Fibroblast of lung (primary cell): ENCODE measurements around the gene FAM83B. TPM values are rescaled to one million over a fixed set of nuclear protein-coding genes. Genes with fewer than 3 reads are reported as not detected.
"Not testable (repeated sequence)": the region's sequence is repeated elsewhere in the genome, so short reads cannot be mapped to it uniquely, and the experiment has no call there.

ENCODE experiments used
- DNase-seq, 2 donors: peaks; one replicate each; pipeline versions ENCODE4 v3.0.0 to v3.0.0-alpha.2; 2010; ENCODE audit warnings: low read depth in 2 of 2
- H2AFZ ChIP-seq: 2 replicates; pipeline ENCODE4 v1.5.1; 2012; ENCODE audit warnings: low read length, control low read depth, inconsistent platforms
- H3K27ac ChIP-seq: 2 replicates; pipeline ENCODE4 v1.5.1; 2011; ENCODE audit warnings: low read length, control low read depth; ENCODE audit not compliant: insufficient read depth
- H3K27me3 ChIP-seq: 2 replicates; pipeline ENCODE4 v1.5.1; 2011; ENCODE audit warnings: mild to moderate bottlenecking, low read length; ENCODE audit not compliant: control insufficient read depth, insufficient read depth
- H3K36me3 ChIP-seq: 2 replicates; pipeline ENCODE4 v1.5.1; 2011; ENCODE audit warnings: low read length; ENCODE audit not compliant: control insufficient read depth, insufficient read depth
- H3K4me1 ChIP-seq: 2 replicates; pipeline ENCODE4 v1.5.1; 2011; ENCODE audit warnings: low read length; ENCODE audit not compliant: control insufficient read depth, insufficient read depth; ENCODE audit errors: extremely low read depth
- H3K4me2 ChIP-seq: 2 replicates; pipeline ENCODE4 v1.5.1; 2011; ENCODE audit warnings: low read length, control low read depth; ENCODE audit not compliant: insufficient read depth; ENCODE audit errors: extremely low read depth
- H3K4me3 ChIP-seq, 4 experiments: fragments of 200-600 bp in 1 of 4; sonication (generic) in 1 of 4; replicated peaks in 1 of 4; 2 replicates each; pipeline ENCODE4 v1.5.1; 2011 to 2016; ENCODE audit warnings: low read length in 4 of 4, low read depth in 3 of 4, mild to moderate bottlenecking in 3 of 4, control low read depth in 2 of 4, inconsistent platforms in 1 of 4, mixed read lengths in 1 of 4; ENCODE audit not compliant: insufficient read depth in 1 of 4; ENCODE audit errors: control extremely low read depth in 1 of 4
- H3K79me2 ChIP-seq: 2 replicates; pipeline ENCODE4 v1.5.1; 2012; ENCODE audit warnings: mild to moderate bottlenecking, low read length, inconsistent platforms; ENCODE audit not compliant: control insufficient read depth, insufficient read depth
- H3K9ac ChIP-seq: 2 replicates; pipeline ENCODE4 v1.5.1; 2011; ENCODE audit warnings: mild to moderate bottlenecking, low read length, control low read depth; ENCODE audit not compliant: insufficient read depth
- H3K9me3 ChIP-seq: 2 replicates; pipeline ENCODE4 v1.5.1; 2012; ENCODE audit warnings: low read depth, low read length; ENCODE audit not compliant: control insufficient read depth, insufficient read depth
- H4K20me1 ChIP-seq: 2 replicates; pipeline ENCODE4 v1.5.1; 2011; ENCODE audit warnings: low read length; ENCODE audit not compliant: control insufficient read depth, insufficient read depth; ENCODE audit errors: extremely low read depth
- EZH2 ChIP-seq: IDR thresholded peaks from 2 replicates; pipeline ENCODE4 v1.5.1; 2012; ENCODE audit warnings: low read length, control low read depth, mild to moderate bottlenecking; ENCODE audit errors: missing control alignments
- polyA plus RNA-seq, 2 donors: library from polyadenylated mRNA; depleted of rRNA in 1 of 2; stranded (reverse) in 1 of 2; unstranded in 1 of 2; fragments of >200 nt; gene quantifications; 2 replicates each; pipeline ENCODE4 v1.2.1, GENCODE V29; 2011 to 2012; ENCODE audit warnings: missing spikeins in 1 of 2
- total RNA-seq: library from RNA; depleted of rRNA; stranded (reverse); fragments of >200 nt; gene quantifications from 2 replicates; pipeline ENCODE4 v1.2.1, GENCODE V29; 2014
- TF ChIP-seq, protein P1 (sequence below), 2 donors: IDR thresholded peaks in 1 of 2; conservative IDR thresholded peaks in 1 of 2; 1 replicate in 1 of 2; 2 replicates in 1 of 2; pipeline ENCODE4 v1.5.1; 2011 to 2012; ENCODE audit warnings: low read length in 2 of 2, control low read depth in 1 of 2, inconsistent platforms in 1 of 2, low read depth in 1 of 2, mild to moderate bottlenecking in 1 of 2

The FAM83B gene
- total and polyA plus RNA-seq, 2 donors (not counting 1 experiment from before 2014, with no cell fraction given) = under 0.01 TPM; not detected in 1

GRCh38 chr6:54959820-54960219, 113.2 kb downstream of the FAM83B start:
- H2AFZ ChIP-seq = no peak overlapping the region
- H3K4me3 ChIP-seq = no peak overlapping the region
- no peak overlapping the region for H3K9ac ChIP-seq
- no peaks in the 10 kb centered on the region for H3K4me1 ChIP-seq
- no peak overlapping the region for H3K27ac ChIP-seq
- no peak overlapping the region for H3K4me2 ChIP-seq
- H3K79me2 ChIP-seq = no peaks in the 10 kb centered on the region
- TF ChIP-seq, protein P1, sequence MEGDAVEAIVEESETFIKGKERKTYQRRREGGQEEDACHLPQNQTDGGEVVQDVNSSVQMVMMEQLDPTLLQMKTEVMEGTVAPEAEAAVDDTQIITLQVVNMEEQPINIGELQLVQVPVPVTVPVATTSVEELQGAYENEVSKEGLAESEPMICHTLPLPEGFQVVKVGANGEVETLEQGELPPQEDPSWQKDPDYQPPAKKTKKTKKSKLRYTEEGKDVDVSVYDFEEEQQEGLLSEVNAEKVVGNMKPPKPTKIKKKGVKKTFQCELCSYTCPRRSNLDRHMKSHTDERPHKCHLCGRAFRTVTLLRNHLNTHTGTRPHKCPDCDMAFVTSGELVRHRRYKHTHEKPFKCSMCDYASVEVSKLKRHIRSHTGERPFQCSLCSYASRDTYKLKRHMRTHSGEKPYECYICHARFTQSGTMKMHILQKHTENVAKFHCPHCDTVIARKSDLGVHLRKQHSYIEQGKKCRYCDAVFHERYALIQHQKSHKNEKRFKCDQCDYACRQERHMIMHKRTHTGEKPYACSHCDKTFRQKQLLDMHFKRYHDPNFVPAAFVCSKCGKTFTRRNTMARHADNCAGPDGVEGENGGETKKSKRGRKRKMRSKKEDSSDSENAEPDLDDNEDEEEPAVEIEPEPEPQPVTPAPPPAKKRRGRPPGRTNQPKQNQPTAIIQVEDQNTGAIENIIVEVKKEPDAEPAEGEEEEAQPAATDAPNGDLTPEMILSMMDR (conservative IDR thresholded peaks at IDR 0.05 in 1 of 2, IDR thresholded peaks at IDR 0.05 in 1 of 2; ENCODE audit: low read depth in 1 of 2, low read length in 2 of 2) = no peak
- no peak for TF ChIP-seq EZH2
- no peaks in the 10 kb centered on the region for H3K27me3 ChIP-seq
- no peak for DNase-seq
- no peaks in the 10 kb centered on the region for H4K20me1 ChIP-seq
- H3K36me3 ChIP-seq = no peaks in the 10 kb centered on the region
- no peaks in the 10 kb centered on the region for H3K9me3 ChIP-seq

GRCh38 chr6:54961372-54961771, 114.8 kb downstream of the FAM83B start:
- H3K79me2 ChIP-seq, H3K4me2 ChIP-seq, H3K36me3 ChIP-seq, H2AFZ ChIP-seq, H3K27me3 ChIP-seq, H3K4me1 ChIP-seq, H3K9me3 ChIP-seq, H3K4me3 ChIP-seq, H3K9ac ChIP-seq, DNase-seq, H4K20me1 ChIP-seq, H3K27ac ChIP-seq: not testable (repeated sequence)

DNA sequence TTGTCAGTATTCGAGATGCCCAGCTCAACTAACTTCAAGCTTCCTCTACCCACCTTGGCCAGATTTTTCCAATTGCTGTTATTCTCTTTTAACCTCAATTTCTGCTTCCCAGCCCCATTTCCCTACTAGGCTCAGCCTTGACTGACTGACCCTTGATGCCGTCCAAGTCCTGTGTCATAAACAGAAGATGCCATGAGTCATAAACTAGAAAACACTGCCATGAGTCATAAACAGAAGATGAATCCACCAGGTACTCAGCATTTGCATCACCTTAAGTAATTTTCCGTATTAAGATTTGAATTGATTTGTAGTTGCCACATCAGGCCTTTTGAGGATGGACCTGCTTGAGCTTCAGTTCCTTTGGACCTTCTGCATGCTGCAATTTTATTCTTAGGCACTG, 123.8 kb downstream of the FAM83B start:
- no peaks in the 10 kb centered on the region for H3K27me3 ChIP-seq

More for the DNA sequence above, 123.8 kb downstream of the FAM83B start:
- no peak overlapping the region for H3K4me3 ChIP-seq
- H3K9me3 ChIP-seq = no peaks in the 10 kb centered on the region
- H4K20me1 ChIP-seq = no peaks in the 10 kb centered on the region
- TF ChIP-seq, protein P1 (conservative IDR thresholded peaks at IDR 0.05 in 1 of 2, IDR thresholded peaks at IDR 0.05 in 1 of 2; ENCODE audit: low read depth in 1 of 2, low read length in 2 of 2) = no peak
- no peak for TF ChIP-seq EZH2
- H3K9ac ChIP-seq = no peak overlapping the region
- H3K36me3 ChIP-seq = no peaks in the 10 kb centered on the region
- no peaks in the 10 kb centered on the region for H3K4me1 ChIP-seq
- H3K79me2 ChIP-seq = no peaks in the 10 kb centered on the region
- no peak for DNase-seq
- H3K27ac ChIP-seq = no peak overlapping the region
- H2AFZ ChIP-seq = no peak overlapping the region
- no peak overlapping the region for H3K4me2 ChIP-seq
